ENCODE data around the gene TRMU. TPM values are rescaled to one million over a fixed set of nuclear protein-coding genes. Genes with fewer than 3 reads are reported as not detected.

The TRMU gene
- total RNA-seq, 2 experiments from 2014 or later: 66.8 to 71.7 TPM

DNA sequence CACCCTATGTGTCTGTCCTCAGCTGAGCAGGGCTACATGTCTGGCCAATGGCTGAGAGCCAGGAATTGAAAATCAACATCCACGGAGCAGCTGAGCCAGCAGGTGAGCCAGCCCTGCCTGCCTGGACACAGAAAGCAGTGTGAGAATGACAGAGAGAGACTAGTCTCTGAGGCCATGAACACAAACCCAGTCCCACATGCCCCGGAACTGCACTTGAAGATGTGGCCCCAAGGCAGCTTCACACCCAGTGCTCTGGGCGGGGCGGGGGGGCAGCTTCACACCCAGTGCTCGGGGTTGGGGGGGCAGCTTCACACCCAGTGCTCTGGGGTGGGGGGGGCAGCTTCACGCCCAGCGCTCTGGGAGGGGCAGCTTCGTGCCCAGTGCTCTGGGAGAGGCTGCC lies 37.6 kb downstream of the TRMU start:
- Mint-ChIP-seq H3K27ac (no peak overlapping the region), H3K4me3 (no peak overlapping the region), H3K4me1 (peaks cover 24% of the 10 kb centered on the region), H3K9me3 (peaks cover 9% of the 10 kb centered on the region), H3K36me3 (ENCODE audit: low read depth) (no peaks in the 10 kb centered on the region), H3K27me3 (peaks cover 20% of the 10 kb centered on the region)
- no peak for DNase-seq
- POLR2A ChIA-PET: no interaction called here
- CTCF ChIA-PET: no interaction called here

- no peak for DNase-seq
- Mint-ChIP-seq H3K27ac (no peak overlapping the region), H3K4me1 (peaks cover 24% of the 10 kb centered on the region), H3K27me3 (peaks cover 20% of the 10 kb centered on the region), H3K36me3 (ENCODE audit: low read depth) (no peaks in the 10 kb centered on the region), H3K4me3 (no peak overlapping the region), H3K9me3 (peaks cover 9% of the 10 kb centered on the region)
- ChIA-PET POLR2A (no interaction called here), CTCF (no interaction called here)
Observed at GRCh38 chr22:46373921-46374662, 38.6 kb downstream of the TRMU start.

- H3K4me3 Mint-ChIP-seq: no peak overlapping the region
- H3K4me1 Mint-ChIP-seq: peaks cover 24% of the 10 kb centered on the region
- DNase-seq: no peak
- H3K27ac Mint-ChIP-seq: no peak overlapping the region
- H3K36me3 Mint-ChIP-seq (ENCODE audit: low read depth): no peaks in the 10 kb centered on the region
- ChIA-PET POLR2A (no interaction called here), CTCF (no interaction called here)
- peaks cover 9% of the 10 kb centered on the region for H3K9me3 Mint-ChIP-seq
- H3K27me3 Mint-ChIP-seq: peaks cover 20% of the 10 kb centered on the region
Observed at GRCh38 chr22:46374663-46375474, 39.4 kb downstream of the TRMU start.

- ChIA-PET POLR2A (no interaction called here), CTCF (no interaction called here)
- DNase-seq: no peak
- no peak overlapping the region for H3K4me3 Mint-ChIP-seq
- H3K36me3 Mint-ChIP-seq (ENCODE audit: low read depth): no peaks in the 10 kb centered on the region
- H3K9me3 Mint-ChIP-seq: peaks cover 9% of the 10 kb centered on the region
- peaks cover 12% of the 10 kb centered on the region for H3K4me1 Mint-ChIP-seq
- H3K27me3 Mint-ChIP-seq: peaks cover 20% of the 10 kb centered on the region
- no peak overlapping the region for H3K27ac Mint-ChIP-seq
Observed at GRCh38 chr22:46376111-46376510, 40.6 kb downstream of the TRMU start.

DNA sequence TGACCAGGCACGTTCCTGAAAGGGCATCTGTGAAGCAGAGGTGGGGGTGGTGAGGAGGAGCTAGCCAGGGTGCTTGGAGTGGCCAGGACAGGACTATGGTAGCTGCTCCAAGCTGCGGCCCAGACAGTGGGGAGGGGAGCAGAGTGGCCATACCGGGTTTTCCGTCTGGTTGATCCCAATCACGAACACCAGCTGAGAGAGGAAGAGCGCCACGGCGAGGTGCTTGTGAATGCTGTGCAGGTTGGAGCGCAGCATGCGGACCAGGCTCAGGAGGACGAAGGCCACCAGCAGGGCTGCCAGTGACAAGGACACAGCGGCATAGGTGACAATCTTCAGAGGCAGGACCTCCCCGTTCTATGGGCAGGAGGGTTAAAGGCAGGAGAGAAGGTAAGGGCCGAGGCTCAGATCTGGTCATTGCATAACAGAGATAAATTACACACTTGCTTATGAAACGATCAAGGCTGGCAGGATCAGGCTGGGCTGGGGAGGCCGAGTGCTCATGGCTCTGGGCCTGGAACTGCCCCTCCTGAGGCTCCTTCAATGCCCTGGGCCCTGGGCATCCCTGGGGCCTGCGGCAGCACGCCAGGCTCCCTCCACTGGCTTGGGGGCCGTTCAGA lies 41.5 kb downstream of the TRMU start:
- Mint-ChIP-seq H3K27me3 (peaks cover 20% of the 10 kb centered on the region), H3K9me3 (peaks cover 9% of the 10 kb centered on the region), H3K4me1 (peaks cover 7% of the 10 kb centered on the region), H3K27ac (no peak overlapping the region), H3K36me3 (ENCODE audit: low read depth) (no peaks in the 10 kb centered on the region), H3K4me3 (no peak overlapping the region)
- DNase-seq: no peak
- ChIA-PET CTCF (no interaction called here), POLR2A (no interaction called here)

- peaks cover 19% of the 10 kb centered on the region for H3K27me3 Mint-ChIP-seq
- ChIA-PET CTCF (interaction anchor here (0.9 kb wide), 1 partner anchor 10 kb away, joined by 3 read pairs; no protein-coding TSS in a partner anchor), POLR2A (no interaction called here)
- H3K4me3 Mint-ChIP-seq: no peak overlapping the region
- DNase-seq: no peak
- peaks cover 9% of the 10 kb centered on the region for H3K9me3 Mint-ChIP-seq
- no peaks in the 10 kb centered on the region for H3K36me3 Mint-ChIP-seq (ENCODE audit: low read depth)
- H3K4me1 Mint-ChIP-seq: peaks cover 5% of the 10 kb centered on the region
- no peak overlapping the region for H3K27ac Mint-ChIP-seq
Observed at GRCh38 chr22:46377525-46378425, 42.3 kb downstream of the TRMU start.

DNA sequence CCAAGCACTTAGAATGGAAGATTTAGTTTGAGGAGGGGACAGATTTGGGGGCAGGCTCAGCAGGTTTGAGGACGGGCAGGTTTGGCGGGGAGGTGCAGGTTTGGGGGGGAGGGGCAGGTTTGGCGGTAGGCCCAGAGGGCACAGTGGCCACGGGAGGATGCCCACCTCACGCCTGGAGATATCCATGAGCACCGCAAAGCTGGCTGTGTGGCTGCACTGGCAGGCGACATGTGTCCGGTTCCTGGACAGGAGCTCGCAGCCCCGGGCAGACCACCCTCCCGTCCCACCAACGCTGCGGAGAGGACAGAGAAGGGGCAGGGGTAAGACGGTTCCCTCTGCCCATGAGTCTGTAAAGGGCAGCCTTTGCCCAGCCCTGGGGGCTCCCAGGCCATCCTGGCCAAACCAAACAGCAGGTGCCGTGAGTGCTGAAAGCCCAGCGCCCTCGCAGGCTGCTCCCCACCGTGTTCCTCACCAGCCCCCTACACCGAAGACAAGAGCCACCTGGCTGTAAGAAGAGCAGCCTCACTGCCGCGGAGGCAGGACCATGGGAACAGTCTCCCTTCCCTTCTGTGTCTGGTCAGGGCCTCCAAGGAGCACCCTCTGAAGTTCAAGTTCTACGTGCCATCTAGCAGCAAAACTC lies 43.0 kb downstream of the TRMU start:
- H3K4me3 Mint-ChIP-seq: no peak overlapping the region
- DNase-seq: no peak
- CTCF ChIA-PET: interaction anchor here (0.9 kb wide), 1 partner anchor 11 kb away, joined by 3 read pairs; no protein-coding TSS in a partner anchor

GRCh38 chr22:46379066-46379930 lies 43.8 kb downstream of the TRMU start:
- H3K4me1 Mint-ChIP-seq: peaks cover 2% of the 10 kb centered on the region
- CTCF ChIA-PET: interaction anchor here (0.9 kb wide), 1 partner anchor 12 kb away, joined by 3 read pairs; no protein-coding TSS in a partner anchor
- no peak for DNase-seq
- no peaks in the 10 kb centered on the region for H3K36me3 Mint-ChIP-seq (ENCODE audit: low read depth)
- H3K27ac Mint-ChIP-seq: no peak overlapping the region
- peaks cover 9% of the 10 kb centered on the region for H3K9me3 Mint-ChIP-seq
- peaks cover 9% of the 10 kb centered on the region for H3K27me3 Mint-ChIP-seq
- H3K4me3 Mint-ChIP-seq: no peak overlapping the region
- POLR2A ChIA-PET: no interaction called here

More for the DNA sequence above, 43.0 kb downstream of the TRMU start:
- Mint-ChIP-seq H3K27ac (no peak overlapping the region), H3K9me3 (peaks cover 9% of the 10 kb centered on the region), H3K27me3 (peaks cover 16% of the 10 kb centered on the region), H3K36me3 (ENCODE audit: low read depth) (no peaks in the 10 kb centered on the region), H3K4me1 (peaks cover 5% of the 10 kb centered on the region)
- POLR2A ChIA-PET: no interaction called here

GRCh38 chr22:46380069-46380468 lies 44.6 kb downstream of the TRMU start:
- Mint-ChIP-seq H3K9me3 (peaks cover 8% of the 10 kb centered on the region), H3K4me1 (no peaks in the 10 kb centered on the region), H3K4me3 (no peak overlapping the region), H3K27ac (no peak overlapping the region), H3K36me3 (ENCODE audit: low read depth) (no peaks in the 10 kb centered on the region), H3K27me3 (peaks cover 5% of the 10 kb centered on the region)
- POLR2A ChIA-PET: no interaction called here
- no peak for DNase-seq
- CTCF ChIA-PET: no interaction called here

DNA sequence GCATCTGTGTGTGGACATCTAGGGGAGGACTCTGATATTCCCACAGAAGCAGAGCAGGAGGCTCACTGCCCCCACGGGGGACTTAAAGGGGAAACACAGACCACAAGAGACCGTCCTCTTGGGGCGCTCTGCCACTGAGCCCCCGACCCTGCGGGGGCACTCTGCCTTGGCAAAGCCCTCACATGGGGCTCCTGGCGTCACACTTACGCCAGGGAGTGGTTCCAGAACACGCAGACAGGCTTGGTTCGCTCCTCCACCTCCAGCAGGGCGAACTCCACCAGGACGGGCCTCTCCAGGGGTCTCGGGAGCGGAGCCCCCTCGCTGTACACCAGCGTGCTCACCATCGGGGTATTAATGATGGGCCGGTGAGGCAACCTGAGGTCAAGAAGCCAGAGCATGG lies 45.1 kb downstream of the TRMU start:
- Mint-ChIP-seq H3K4me3 (no peak overlapping the region), H3K36me3 (ENCODE audit: low read depth) (no peaks in the 10 kb centered on the region), H3K27me3 (peaks cover 3% of the 10 kb centered on the region), H3K4me1 (no peaks in the 10 kb centered on the region), H3K27ac (no peak overlapping the region), H3K9me3 (peaks cover 6% of the 10 kb centered on the region)
- no peak for DNase-seq
- CTCF ChIA-PET: no interaction called here
- POLR2A ChIA-PET: no interaction called here

DNA sequence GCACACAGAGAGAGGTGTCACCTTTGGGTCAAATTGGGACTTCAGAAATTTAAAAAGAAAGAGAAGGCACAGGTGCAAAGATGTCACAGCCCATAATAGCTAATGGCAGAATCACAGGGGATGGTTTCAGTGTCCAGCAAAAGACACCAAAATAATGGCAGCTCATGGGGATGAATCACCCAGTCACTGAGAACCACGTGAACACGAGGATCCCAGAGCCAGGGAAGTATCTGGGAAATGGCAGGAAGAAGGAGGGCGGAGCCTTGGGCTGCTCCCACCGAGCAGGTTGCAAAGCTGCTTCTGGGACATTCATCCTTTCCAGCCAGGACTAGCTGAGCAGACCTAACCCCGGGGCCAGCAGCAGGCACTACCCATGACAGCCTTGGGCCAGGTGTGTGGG lies 45.6 kb downstream of the TRMU start:
- ChIA-PET POLR2A (no interaction called here), CTCF (interaction anchor here (0.9 kb wide), 1 partner anchor 13 kb away, joined by 3 read pairs; no protein-coding TSS in a partner anchor)
- DNase-seq: no peak
- Mint-ChIP-seq H3K27me3 (no peaks in the 10 kb centered on the region), H3K36me3 (ENCODE audit: low read depth) (no peaks in the 10 kb centered on the region), H3K9me3 (peaks cover 2% of the 10 kb centered on the region), H3K4me3 (no peak overlapping the region), H3K27ac (no peak overlapping the region), H3K4me1 (no peaks in the 10 kb centered on the region)

- POLR2A ChIA-PET: no interaction called here
- Mint-ChIP-seq H3K27ac (no peak overlapping the region), H3K36me3 (ENCODE audit: low read depth) (no peaks in the 10 kb centered on the region), H3K27me3 (no peaks in the 10 kb centered on the region), H3K4me3 (no peak overlapping the region), H3K4me1 (no peaks in the 10 kb centered on the region), H3K9me3 (no peaks in the 10 kb centered on the region)
- CTCF ChIA-PET: interaction anchor here (0.9 kb wide), 1 partner anchor 14 kb away, joined by 3 read pairs; no protein-coding TSS in a partner anchor
- no peak for DNase-seq
Observed at GRCh38 chr22:46381731-46382130, 46.2 kb downstream of the TRMU start.
